HG03095 (cell line): ENCODE measurements around the gene KCNJ6.
"Not testable (repeated sequence)": the region's sequence is repeated elsewhere in the genome, so short reads cannot be mapped to it uniquely, and the experiment has no call there.

Experiments used
- ATAC-seq: cut with Tn5 transposase; IDR thresholded peaks from one replicate; pipeline ENCODE4 v1.9.1; 2021; ENCODE audit warnings: moderate library complexity; ENCODE audit not compliant: unreplicated experiment

Gene KCNJ6

GRCh38 chr21:37686991-37687810 lies 229.1 kb downstream of the KCNJ6 start:
- no peak for ATAC-seq

GRCh38 chr21:37684547-37684946 lies 231.7 kb downstream of the KCNJ6 start:
- ATAC-seq = no peak

GRCh38 chr21:37684115-37684493 lies 232.2 kb downstream of the KCNJ6 start:
- ATAC-seq = no peak

GRCh38 chr21:37683396-37684114 lies 232.7 kb downstream of the KCNJ6 start:
- ATAC-seq = no peak

GRCh38 chr21:37682966-37683365 lies 233.3 kb downstream of the KCNJ6 start:
- ATAC-seq = no peak

GRCh38 chr21:37677006-37677405 lies 239.3 kb downstream of the KCNJ6 start:
- no peak for ATAC-seq

- ATAC-seq = no peak
Observed at GRCh38 chr21:37675202-37675801, 241.0 kb downstream of the KCNJ6 start.

- no peak for ATAC-seq
Observed at GRCh38 chr21:37673801-37674575, 242.3 kb downstream of the KCNJ6 start.

- ATAC-seq = no peak
Observed at GRCh38 chr21:37671381-37671780, 244.9 kb downstream of the KCNJ6 start.

- ATAC-seq = no peak
Observed at GRCh38 chr21:37670883-37671282, 245.4 kb downstream of the KCNJ6 start.

GRCh38 chr21:37669249-37669648 lies 247.0 kb downstream of the KCNJ6 start:
- ATAC-seq = no peak

GRCh38 chr21:37668462-37669239 lies 247.6 kb downstream of the KCNJ6 start:
- ATAC-seq = no peak

- ATAC-seq = no peak
Observed at GRCh38 chr21:37667380-37667779, 248.9 kb downstream of the KCNJ6 start.

GRCh38 chr21:37665230-37666024 lies 250.8 kb downstream of the KCNJ6 start:
- no peak for ATAC-seq

- not testable (repeated sequence) for ATAC-seq
Observed at GRCh38 chr21:37662227-37662626, 254.0 kb downstream of the KCNJ6 start.

- no peak for ATAC-seq
Observed at GRCh38 chr21:37660709-37661108, 255.5 kb downstream of the KCNJ6 start.

- ATAC-seq = no peak
Observed at GRCh38 chr21:37659874-37660273, 256.4 kb downstream of the KCNJ6 start.

- no peak for ATAC-seq
Observed at GRCh38 chr21:37658817-37659458, 257.3 kb downstream of the KCNJ6 start.
